Neural cell (in vitro differentiated cells): ENCODE data around the gene XAF1.

ENCODE experiments used
- EP300 ChIP-seq: fragments of 450-650 bp; conservative IDR thresholded peaks from 2 replicates; pipeline ENCODE4 v1.6.1; 2014; ENCODE audit warnings: antibody characterized with exemption, mild to moderate bottlenecking, moderate library complexity; ENCODE audit not compliant: poor library complexity, severe bottlenecking
- EZH2 ChIP-seq: fragments of 200-600, 300-800 bp; shearing (Covaris generic), sonication (generic); IDR thresholded peaks from 2 replicates; pipeline ENCODE4 v1.6.1; 2014; ENCODE audit warnings: antibody characterized with exemption, low read length, borderline replicate concordance, mild to moderate bottlenecking; ENCODE audit not compliant: insufficient read depth, poor library complexity, severe bottlenecking
- POLR2AphosphoS5 ChIP-seq: IDR thresholded peaks from 2 replicates; pipeline ENCODE4 v1.6.1; 2012
- RAD21 ChIP-seq: fragments of 450-650 bp; conservative IDR thresholded peaks from 2 replicates; pipeline ENCODE4 v1.6.1; 2014; ENCODE audit warnings: antibody characterized with exemption, mild to moderate bottlenecking, moderate library complexity
- TF ChIP-seq, protein P1 (sequence below): fragments of 450-650 bp; IDR thresholded peaks from 2 replicates; pipeline ENCODE4 v1.5.1; 2014; ENCODE audit warnings: antibody characterized with exemption, mild to moderate bottlenecking, moderate library complexity; ENCODE audit not compliant: poor library complexity, severe bottlenecking

DNA sequence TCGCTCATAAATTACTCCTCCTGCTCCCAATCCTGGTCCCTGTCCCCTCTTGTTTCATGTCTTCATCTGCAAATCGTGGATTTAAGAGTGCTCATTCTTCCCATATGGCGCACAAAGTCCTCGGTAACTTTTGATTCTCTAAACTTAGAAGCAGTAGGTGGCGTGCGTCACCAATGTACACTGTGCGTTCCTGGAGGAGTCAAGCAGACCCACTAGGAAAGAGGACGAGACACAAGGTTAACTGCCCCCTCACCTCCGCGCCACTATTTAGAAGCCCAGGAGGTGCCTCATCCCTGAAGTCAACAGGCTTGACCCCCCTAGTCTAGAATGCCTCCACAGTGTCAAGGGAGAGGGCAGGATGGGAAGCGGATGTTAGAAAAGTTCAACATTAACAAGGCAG, 45.5 kb upstream of the XAF1 start:
- no peak for TF ChIP-seq POLR2AphosphoS5
- TF ChIP-seq, protein P1, sequence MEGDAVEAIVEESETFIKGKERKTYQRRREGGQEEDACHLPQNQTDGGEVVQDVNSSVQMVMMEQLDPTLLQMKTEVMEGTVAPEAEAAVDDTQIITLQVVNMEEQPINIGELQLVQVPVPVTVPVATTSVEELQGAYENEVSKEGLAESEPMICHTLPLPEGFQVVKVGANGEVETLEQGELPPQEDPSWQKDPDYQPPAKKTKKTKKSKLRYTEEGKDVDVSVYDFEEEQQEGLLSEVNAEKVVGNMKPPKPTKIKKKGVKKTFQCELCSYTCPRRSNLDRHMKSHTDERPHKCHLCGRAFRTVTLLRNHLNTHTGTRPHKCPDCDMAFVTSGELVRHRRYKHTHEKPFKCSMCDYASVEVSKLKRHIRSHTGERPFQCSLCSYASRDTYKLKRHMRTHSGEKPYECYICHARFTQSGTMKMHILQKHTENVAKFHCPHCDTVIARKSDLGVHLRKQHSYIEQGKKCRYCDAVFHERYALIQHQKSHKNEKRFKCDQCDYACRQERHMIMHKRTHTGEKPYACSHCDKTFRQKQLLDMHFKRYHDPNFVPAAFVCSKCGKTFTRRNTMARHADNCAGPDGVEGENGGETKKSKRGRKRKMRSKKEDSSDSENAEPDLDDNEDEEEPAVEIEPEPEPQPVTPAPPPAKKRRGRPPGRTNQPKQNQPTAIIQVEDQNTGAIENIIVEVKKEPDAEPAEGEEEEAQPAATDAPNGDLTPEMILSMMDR: no peak
- TF ChIP-seq EZH2: no peak
- TF ChIP-seq RAD21: no peak
- no peak for TF ChIP-seq EP300
